WI38 (cell line): ENCODE results near the gene NELL1.

Experiments used
- H3K4me3 ChIP-seq: 2 replicates; pipeline ENCODE4 v1.5.1; 2011; ENCODE audit warnings: low read depth, mild to moderate bottlenecking, control low read depth, low read length
- TF ChIP-seq, protein P1 (sequence below): IDR thresholded peaks from 2 replicates; pipeline ENCODE4 v1.5.1; 2012; ENCODE audit warnings: low read depth, mild to moderate bottlenecking, control low read depth, low read length

The NELL1 gene

DNA sequence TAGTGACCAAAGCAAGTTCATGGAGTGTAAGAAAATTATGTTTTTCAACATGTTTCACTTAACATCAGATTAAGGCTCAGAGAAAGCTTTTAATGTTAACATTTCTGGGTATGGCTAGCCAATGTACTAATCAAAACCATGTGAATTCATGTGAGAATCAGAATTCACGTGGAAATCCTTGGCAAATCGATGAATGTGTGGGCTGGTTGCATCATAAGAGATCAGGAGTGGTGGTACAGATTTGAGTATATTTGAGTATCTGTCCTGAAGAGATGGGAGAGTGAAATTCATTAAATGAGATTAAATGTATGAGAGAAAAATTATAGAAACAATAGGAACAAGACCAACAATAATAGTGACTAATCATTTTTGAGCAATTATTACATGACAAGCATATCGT is 884.9 kb downstream of the NELL1 start:
- TF ChIP-seq, protein P1, sequence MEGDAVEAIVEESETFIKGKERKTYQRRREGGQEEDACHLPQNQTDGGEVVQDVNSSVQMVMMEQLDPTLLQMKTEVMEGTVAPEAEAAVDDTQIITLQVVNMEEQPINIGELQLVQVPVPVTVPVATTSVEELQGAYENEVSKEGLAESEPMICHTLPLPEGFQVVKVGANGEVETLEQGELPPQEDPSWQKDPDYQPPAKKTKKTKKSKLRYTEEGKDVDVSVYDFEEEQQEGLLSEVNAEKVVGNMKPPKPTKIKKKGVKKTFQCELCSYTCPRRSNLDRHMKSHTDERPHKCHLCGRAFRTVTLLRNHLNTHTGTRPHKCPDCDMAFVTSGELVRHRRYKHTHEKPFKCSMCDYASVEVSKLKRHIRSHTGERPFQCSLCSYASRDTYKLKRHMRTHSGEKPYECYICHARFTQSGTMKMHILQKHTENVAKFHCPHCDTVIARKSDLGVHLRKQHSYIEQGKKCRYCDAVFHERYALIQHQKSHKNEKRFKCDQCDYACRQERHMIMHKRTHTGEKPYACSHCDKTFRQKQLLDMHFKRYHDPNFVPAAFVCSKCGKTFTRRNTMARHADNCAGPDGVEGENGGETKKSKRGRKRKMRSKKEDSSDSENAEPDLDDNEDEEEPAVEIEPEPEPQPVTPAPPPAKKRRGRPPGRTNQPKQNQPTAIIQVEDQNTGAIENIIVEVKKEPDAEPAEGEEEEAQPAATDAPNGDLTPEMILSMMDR, result no peak

DNA sequence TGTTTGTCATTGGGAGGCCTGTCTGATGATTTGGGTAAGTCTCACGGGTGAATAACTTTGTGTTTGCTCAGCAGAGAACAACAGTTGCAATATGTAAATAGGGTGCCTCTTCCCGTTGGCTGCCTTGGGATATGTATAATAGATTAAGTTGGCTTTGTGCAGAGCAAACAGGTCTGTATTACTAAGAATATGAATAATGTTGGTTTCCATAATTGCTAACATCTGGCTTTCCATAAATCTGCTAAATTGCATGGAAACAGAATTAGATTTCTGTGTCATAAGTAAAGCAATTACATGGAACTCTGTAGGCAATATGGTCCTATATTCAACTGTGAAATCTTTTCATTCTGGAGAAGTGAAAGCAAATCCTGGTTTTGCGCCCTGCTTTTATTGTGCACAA is 887.5 kb downstream of the NELL1 start:
- TF ChIP-seq, protein P1, result no peak

More for the DNA sequence above, 884.9 kb downstream of the NELL1 start:
- H3K4me3 ChIP-seq, result no peak overlapping the region

DNA sequence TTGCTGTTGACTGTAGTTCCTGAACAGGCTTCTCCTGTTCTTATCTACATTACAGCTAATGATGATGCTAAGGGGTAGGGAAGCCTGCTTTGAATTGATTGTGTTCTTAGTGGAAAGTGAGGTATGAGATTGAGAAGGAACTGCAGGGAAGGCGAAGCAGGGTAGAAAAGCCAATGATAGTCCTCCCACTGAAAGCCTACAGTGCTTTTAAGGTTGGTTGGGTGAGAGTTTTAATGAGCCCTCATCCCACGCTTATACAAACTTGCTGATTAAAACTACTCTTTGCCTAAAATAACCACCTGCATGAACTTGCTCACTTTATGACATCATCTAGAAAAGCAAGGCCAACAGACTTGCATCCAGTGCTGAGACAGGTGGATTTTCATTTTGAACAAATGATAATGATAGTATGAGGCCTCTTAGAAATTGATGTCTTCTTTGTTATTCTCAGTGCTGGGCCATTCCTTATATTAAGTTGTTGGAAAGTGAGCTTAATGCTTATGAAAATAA is 891.1 kb downstream of the NELL1 start:
- TF ChIP-seq, protein P1, result no peak
- H3K4me3 ChIP-seq, result no peak overlapping the region

More for the DNA sequence above, 887.5 kb downstream of the NELL1 start:
- no peak overlapping the region for H3K4me3 ChIP-seq

DNA sequence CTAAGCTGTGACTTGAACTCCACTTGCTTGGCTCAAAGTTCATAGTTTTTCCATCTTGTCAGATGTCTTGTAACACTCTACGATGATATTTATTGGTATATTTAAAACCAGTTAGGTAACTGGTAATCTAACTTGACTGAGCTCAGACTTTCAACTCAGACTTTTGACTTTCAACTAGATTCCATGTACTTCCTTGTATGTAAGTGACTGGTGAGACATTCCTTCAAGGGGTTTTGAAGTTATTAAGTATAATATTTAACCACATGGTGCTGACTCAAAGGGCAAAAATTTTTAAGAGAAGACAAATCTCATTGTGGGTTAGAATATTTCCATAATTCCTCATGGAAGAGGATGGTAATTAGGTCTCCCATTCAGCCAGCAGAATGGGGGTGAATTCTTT is 892.2 kb downstream of the NELL1 start:
- TF ChIP-seq, protein P1, result no peak
- no peak overlapping the region for H3K4me3 ChIP-seq

DNA sequence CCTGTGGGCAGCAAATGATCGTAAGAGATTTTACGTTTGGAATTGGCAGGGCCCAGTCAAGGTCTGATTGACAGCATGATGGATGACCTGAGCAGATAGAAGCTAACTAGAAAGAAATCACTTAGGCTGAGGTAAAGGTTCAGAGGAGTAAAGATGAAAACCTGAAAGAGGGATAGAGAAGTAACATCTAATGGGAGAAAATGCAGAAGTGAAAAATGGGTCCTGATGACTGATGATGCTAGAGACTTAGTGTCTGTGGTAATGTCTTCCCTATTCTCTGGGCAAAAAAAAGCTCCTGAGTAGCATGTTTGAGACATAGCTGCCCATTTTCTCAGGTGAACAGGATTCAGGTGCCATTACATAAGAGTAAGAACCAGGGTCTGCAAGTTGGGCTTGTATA is 894.7 kb downstream of the NELL1 start:
- H3K4me3 ChIP-seq, result no peak overlapping the region
- TF ChIP-seq, protein P1, result no peak

DNA sequence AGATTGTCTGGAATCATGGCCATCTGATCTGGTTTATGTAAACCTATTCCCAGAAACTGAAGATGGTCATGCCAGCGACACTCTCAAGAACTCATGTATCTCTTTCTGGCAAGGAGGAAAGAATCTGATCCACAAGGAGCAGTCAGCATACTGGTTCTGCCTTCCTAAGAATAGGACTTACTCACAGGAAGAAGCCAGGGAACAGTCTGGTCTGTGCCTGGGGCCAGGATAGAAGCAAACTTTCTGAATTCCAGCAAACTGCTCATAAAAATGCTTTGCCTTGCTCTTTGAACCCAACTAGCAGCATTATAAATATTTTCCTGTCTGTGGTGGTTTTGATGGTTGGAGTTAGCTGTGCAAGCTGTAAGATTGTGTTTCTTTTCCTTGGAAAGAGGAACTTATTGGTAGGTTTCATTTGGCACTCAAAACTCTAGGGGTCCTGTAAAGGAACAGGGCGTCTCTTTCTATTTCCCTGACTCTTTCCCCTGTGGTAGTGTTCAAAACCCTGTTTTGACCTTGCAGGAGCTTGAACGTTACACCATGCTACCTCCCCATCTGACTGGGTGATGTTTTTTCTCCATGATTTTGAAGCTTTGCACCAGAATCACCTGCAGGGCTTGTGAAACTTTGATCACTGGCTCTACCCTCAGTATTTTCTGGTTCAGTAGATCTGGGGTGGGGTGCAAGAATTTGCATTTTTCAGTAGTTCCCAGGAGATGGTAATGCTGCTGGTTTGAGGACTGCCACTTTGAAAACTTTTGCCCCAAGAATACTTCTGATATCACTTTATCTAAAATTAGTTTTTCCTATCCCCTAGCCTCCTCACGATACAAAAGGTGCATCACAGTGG is 895.7 kb downstream of the NELL1 start:
- no peak overlapping the region for H3K4me3 ChIP-seq

DNA sequence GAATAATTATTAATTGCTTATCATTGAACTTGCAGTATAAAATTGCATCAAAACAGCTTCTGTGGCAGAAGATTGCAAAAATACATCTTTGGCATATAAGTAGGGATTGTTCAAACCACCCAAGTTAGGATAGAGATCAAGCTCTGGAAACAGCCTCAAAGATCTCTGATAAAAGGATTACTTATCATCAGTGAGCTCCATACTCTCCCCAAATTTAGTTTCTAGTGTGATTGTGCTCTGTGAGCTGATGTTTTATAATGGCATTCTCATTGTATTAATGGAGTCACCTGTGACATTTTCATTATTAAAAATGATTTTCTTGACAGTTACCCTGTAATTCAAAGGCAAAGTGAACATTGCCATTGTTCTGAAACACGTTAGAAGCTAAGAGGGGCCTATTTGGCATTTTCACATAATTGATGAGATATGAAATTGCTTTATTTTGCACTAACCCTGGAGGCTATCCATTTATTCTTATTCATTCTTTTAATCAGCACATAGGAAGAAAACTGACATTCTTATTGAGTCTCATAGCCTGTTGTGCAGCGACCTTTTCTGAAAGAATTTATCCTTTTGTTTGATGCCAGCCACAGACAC is 897.2 kb downstream of the NELL1 start:
- TF ChIP-seq, protein P1, result no peak
- no peak overlapping the region for H3K4me3 ChIP-seq

More for the DNA sequence above, 895.7 kb downstream of the NELL1 start:
- TF ChIP-seq, protein P1, result no peak
